PFSK-1 (cell line): ENCODE measurements around the gene HIVEP1.

Experiments
- FOXP2 ChIP-seq: optimal IDR thresholded peaks from 2 replicates; pipeline ENCODE3; 2011; ENCODE audit warnings: borderline replicate concordance, control low read depth, inconsistent platforms; ENCODE audit not compliant: insufficient read depth; ENCODE audit errors: extremely low read length, extremely low read depth
- POLR2AphosphoS5 ChIP-seq: IDR thresholded peaks from 2 replicates; pipeline ENCODE4 v1.6.1; 2012; ENCODE audit warnings: low read depth, mild to moderate bottlenecking, control low read depth, low read length, moderate library complexity
- REST ChIP-seq, 2 experiments: IDR thresholded peaks; 2 replicates each; pipeline versions ENCODE4 v1.6.1 to v1.8.0; 2011 to 2012; ENCODE audit warnings: low read depth in 2 of 2, low read length in 2 of 2, control low read depth in 1 of 2, inconsistent platforms in 1 of 2, mild to moderate bottlenecking in 1 of 2, moderate library complexity in 1 of 2; ENCODE audit not compliant: insufficient read depth in 1 of 2
- SIN3A ChIP-seq: IDR thresholded peaks from 2 replicates; pipeline ENCODE4 v1.6.1; 2012; ENCODE audit warnings: mild to moderate bottlenecking, low read length, moderate library complexity, borderline replicate concordance; ENCODE audit not compliant: insufficient read depth
- TAF1 ChIP-seq: IDR thresholded peaks from 2 replicates; pipeline ENCODE4 v1.6.1; 2012; ENCODE audit warnings: low read length, control low read depth, borderline replicate concordance; ENCODE audit not compliant: insufficient read depth

The HIVEP1 gene

GRCh38 chr6:12165297-12165696, 153.2 kb downstream of the HIVEP1 start:
- TF ChIP-seq SIN3A (no peak), REST (IDR thresholded peaks at IDR 0.05; ENCODE audit: insufficient read depth in 1 of 2, low read depth in 2 of 2, low read length in 2 of 2) (peak; percentile 49 to 65; a peak in 2 of 4 replicates), POLR2AphosphoS5 (no peak), FOXP2 (no peak)

GRCh38 chr6:12165722-12166280, 153.7 kb downstream of the HIVEP1 start:
- TF ChIP-seq TAF1 (no peak), REST (IDR thresholded peaks at IDR 0.05; ENCODE audit: insufficient read depth in 1 of 2, low read depth in 2 of 2, low read length in 2 of 2) (no peak), FOXP2 (no peak), SIN3A (no peak), POLR2AphosphoS5 (no peak)

GRCh38 chr6:12169377-12169776, 157.3 kb downstream of the HIVEP1 start:
- TF ChIP-seq SIN3A (no peak), REST (IDR thresholded peaks at IDR 0.05; ENCODE audit: insufficient read depth in 1 of 2, low read depth in 2 of 2, low read length in 2 of 2) (no peak), TAF1 (no peak), FOXP2 (no peak), POLR2AphosphoS5 (no peak)

- no peak for TF ChIP-seq TAF1
- no peak for TF ChIP-seq FOXP2
These were observed 158.4 kb downstream of the HIVEP1 start for GRCh38 chr6:12170351-12171092.

- TF ChIP-seq FOXP2 = no peak
- no peak for TF ChIP-seq POLR2AphosphoS5
- TF ChIP-seq TAF1 = no peak
- TF ChIP-seq SIN3A = no peak
- no peak for TF ChIP-seq REST (IDR thresholded peaks at IDR 0.05; ENCODE audit: insufficient read depth in 1 of 2, low read depth in 2 of 2, low read length in 2 of 2)
These were observed 159.6 kb downstream of the HIVEP1 start for GRCh38 chr6:12171717-12172116.
